ENCODE results near the gene EHD3.
A peak's percentile ranks its signal among the peaks of the same experiment; 100 is the strongest.

The EHD3 gene

GRCh38 chr2:31213601-31214443 is 20.1 kb upstream of the EHD3 start:
- DNase-seq = no peak

GRCh38 chr2:31214444-31214915 is 19.5 kb upstream of the EHD3 start:
- no peak for DNase-seq

- DNase-seq = no peak
Observed at GRCh38 chr2:31216734-31217133, 17.2 kb upstream of the EHD3 start.

- no peak for DNase-seq
Observed at GRCh38 chr2:31217465-31218200, 16.3 kb upstream of the EHD3 start, which contains the start of gene CAPN14. CAPN14 (minus strand) TSS chr2:31217515; CDS start chr2:31205447, 12,068 bp downstream.

- peak; percentile 27 for DNase-seq
Observed at GRCh38 chr2:31219131-31219969, 14.6 kb upstream of the EHD3 start.

- DNase-seq = no peak
Observed at GRCh38 chr2:31221544-31221943, 12.4 kb upstream of the EHD3 start.

GRCh38 chr2:31222071-31222470 is 11.9 kb upstream of the EHD3 start:
- DNase-seq = no peak

- no peak for DNase-seq
Observed at GRCh38 chr2:31223026-31223425, 10.9 kb upstream of the EHD3 start.

- no peak for DNase-seq
Observed at GRCh38 chr2:31223749-31224148, 10.2 kb upstream of the EHD3 start.

GRCh38 chr2:31226266-31226665 is 7.7 kb upstream of the EHD3 start:
- DNase-seq = no peak

GRCh38 chr2:31227110-31227509 is 6.8 kb upstream of the EHD3 start:
- DNase-seq = no peak

- DNase-seq = no peak
Observed at GRCh38 chr2:31227711-31228125, 6.2 kb upstream of the EHD3 start.

- no peak for DNase-seq
Observed at GRCh38 chr2:31228717-31229116, 5.2 kb upstream of the EHD3 start.

- no peak for DNase-seq
Observed at GRCh38 chr2:31230751-31231150, 3.2 kb upstream of the EHD3 start.

GRCh38 chr2:31231571-31232302 is 2.2 kb upstream of the EHD3 start:
- DNase-seq = no peak

- no peak for DNase-seq
Observed at GRCh38 chr2:31232586-31232985, 1.4 kb upstream of the EHD3 start.

- no peak for DNase-seq
Observed at GRCh38 chr2:31233231-31233630, 721 bp upstream of the EHD3 start.

GRCh38 chr2:31234683-31235503 is 941 bp downstream of the EHD3 start:
- DNase-seq = no peak

GRCh38 chr2:31235504-31235902 is 1.6 kb downstream of the EHD3 start:
- DNase-seq = no peak

- no peak for DNase-seq
Observed at GRCh38 chr2:31236433-31237205, 2.7 kb downstream of the EHD3 start.
